ENCODE data around the gene SEC23B.
"Not testable (repeated sequence)": the region's sequence is repeated elsewhere in the genome, so short reads cannot be mapped to it uniquely, and the experiment has no call there.

Gene SEC23B

DNA sequence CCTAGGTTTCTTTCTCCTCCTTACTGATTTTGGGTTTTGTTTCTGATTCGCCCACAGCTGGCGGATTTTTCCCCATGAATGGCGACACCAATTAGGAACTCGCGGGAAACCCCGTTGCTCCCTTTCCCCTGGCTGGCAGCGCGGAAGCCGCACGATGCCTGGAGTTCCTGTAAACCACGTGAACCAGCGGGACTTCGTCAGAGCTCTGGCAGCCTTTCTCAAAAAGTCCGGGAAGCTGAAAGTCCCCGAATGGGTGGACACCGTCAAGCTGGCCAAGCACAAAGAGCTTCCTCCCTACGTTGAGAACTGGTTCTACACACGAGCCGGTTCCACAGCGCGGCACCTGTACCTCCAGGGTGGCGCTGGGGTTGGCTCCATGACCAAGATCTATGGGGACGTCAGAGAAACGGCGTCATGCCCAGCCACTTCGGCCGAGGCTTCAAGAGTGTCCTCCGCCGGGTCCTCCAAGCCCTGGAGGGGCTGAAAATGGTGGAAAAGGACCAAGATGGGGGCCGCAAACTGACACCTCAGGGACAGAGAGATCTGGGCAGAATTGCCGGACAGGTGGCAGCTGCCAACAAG, 3.2 kb upstream of the SEC23B start:
- TF ChIP-seq, protein P1, sequence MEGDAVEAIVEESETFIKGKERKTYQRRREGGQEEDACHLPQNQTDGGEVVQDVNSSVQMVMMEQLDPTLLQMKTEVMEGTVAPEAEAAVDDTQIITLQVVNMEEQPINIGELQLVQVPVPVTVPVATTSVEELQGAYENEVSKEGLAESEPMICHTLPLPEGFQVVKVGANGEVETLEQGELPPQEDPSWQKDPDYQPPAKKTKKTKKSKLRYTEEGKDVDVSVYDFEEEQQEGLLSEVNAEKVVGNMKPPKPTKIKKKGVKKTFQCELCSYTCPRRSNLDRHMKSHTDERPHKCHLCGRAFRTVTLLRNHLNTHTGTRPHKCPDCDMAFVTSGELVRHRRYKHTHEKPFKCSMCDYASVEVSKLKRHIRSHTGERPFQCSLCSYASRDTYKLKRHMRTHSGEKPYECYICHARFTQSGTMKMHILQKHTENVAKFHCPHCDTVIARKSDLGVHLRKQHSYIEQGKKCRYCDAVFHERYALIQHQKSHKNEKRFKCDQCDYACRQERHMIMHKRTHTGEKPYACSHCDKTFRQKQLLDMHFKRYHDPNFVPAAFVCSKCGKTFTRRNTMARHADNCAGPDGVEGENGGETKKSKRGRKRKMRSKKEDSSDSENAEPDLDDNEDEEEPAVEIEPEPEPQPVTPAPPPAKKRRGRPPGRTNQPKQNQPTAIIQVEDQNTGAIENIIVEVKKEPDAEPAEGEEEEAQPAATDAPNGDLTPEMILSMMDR (IDR thresholded peaks at IDR 0.05; ENCODE audit: control extremely low read depth, extremely low read depth, low read depth, missing control alignments), result no peak
- ChIA-PET POLR2A (no interaction called here), CTCF (interaction anchor here (1.0 to 5.4 kb wide), 3 partner anchors 7 to 39 kb away, joined by 3 to 35 read pairs (median 5); partner anchors contain the start of gene RBBP9)
- no peak for DNase-seq (ENCODE audit: extremely low spot score)

DNA sequence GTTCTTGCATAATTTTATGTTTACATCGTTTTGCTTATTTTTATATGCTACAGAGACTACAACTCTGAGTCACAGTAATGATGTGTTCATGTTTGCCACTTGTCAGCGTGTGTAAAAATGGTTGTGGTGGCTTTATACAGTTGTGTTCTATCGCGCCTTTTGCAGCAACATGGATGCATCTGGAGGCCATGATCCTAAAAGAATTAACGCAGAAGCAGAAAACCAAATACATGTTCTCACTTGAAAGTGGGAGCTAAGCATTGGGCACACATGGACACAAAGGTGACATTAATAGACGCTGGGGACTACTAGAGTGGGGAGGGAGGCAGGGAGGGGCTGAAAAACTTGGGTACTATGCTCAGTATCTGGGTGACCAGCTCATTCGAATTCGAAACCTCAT, 996 bp upstream of the SEC23B start:
- CTCF ChIA-PET, result interaction anchor here (1.2 to 5.4 kb wide), 5 partner anchors 10 to 94 kb away, joined by 3 to 35 read pairs (median 4); partner anchors contain the start of gene RBBP9

DNA sequence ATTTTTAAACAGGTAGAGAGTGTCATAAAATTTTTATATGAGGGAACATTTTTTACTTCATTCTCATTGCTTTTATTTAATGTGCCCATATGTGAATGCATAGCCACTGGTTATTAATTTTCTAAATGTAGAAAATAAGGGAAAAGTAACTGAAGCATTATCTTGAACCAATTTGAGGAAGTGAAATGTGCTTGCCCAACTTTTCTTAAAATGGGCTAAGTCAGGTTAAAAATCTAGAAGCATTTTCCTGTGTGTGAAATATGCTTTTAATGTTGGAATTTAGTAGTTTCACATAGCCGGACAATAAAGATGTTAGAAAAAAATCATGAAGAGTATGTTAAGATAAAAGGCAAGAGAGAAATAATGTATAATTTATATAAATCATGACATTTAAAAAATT, 3.8 kb downstream of the SEC23B start:
- CTCF ChIA-PET, result no interaction called here
- POLR2A ChIA-PET, result no interaction called here
- DNase-seq (ENCODE audit: extremely low spot score), result no peak
- TF ChIP-seq, protein P1 (IDR thresholded peaks at IDR 0.05; ENCODE audit: control extremely low read depth, extremely low read depth, low read depth, missing control alignments), result no peak

More for the DNA sequence above, 996 bp upstream of the SEC23B start:
- TF ChIP-seq, protein P1 (IDR thresholded peaks at IDR 0.05; ENCODE audit: control extremely low read depth, extremely low read depth, low read depth, missing control alignments), result no peak
- no peak for DNase-seq (ENCODE audit: extremely low spot score)
- POLR2A ChIA-PET, result interaction anchor here (1.0 to 2.2 kb wide), 5 partner anchors 9 to 94 kb away, joined by 5 to 18 read pairs (median 6); partner anchors contain the start of genes DZANK1, POLR3F and RBBP9

DNA sequence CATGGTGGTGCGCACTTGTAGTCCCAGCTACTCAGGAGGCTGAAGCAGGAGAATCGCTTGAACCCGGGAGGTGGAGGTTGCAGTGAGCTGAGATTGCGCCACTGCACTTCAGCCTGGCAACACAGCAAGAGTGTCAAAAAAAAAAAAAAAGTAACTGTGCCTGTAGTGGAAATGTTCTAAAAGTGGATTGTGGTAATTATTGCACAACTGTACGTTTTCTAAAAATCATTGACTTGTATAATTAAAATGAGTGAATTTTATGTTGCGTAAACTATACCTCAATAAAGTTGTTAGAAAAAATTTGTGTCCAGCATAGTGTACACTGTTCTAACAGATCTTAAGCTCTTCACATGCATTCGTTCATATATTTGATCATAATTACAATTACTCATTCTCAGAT, 5.5 kb downstream of the SEC23B start:
- TF ChIP-seq, protein P1 (IDR thresholded peaks at IDR 0.05; ENCODE audit: control extremely low read depth, extremely low read depth, low read depth, missing control alignments), result no peak
- no peak for DNase-seq (ENCODE audit: extremely low spot score)
- POLR2A ChIA-PET, result interaction anchor here (0.7 kb wide), 1 partner anchor 47 kb away, joined by 3 read pairs; no protein-coding TSS in a partner anchor
- CTCF ChIA-PET, result no interaction called here

DNA sequence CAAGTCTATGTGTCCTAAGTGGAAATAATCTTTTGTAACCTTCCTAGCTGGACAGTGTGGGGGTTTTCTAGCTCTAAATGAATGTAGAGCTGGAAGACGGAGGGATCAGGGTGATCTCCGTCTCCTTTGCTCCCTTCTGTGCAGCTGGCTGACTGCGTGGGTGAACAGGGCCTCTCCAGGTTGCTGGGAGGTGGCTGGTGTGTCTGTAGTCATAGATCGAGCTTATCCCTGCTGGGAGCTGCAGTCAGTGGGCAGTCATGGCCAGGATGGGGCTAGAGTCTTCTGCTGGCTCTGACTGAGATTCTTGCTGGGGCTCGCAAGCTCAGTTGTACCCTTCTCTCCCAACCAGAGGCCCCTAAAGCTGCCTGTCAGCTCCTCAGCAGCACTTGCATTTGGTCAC, 6.4 kb downstream of the SEC23B start:
- no peak for DNase-seq (ENCODE audit: extremely low spot score)
- CTCF ChIA-PET, result interaction anchor here (1.2 to 2.4 kb wide), 5 partner anchors 9 to 50 kb away, joined by 3 to 7 read pairs (median 5); partner anchors contain the start of genes DZANK1 and POLR3F
- TF ChIP-seq, protein P1 (IDR thresholded peaks at IDR 0.05; ENCODE audit: control extremely low read depth, extremely low read depth, low read depth, missing control alignments), result no peak
- POLR2A ChIA-PET, result no interaction called here

DNA sequence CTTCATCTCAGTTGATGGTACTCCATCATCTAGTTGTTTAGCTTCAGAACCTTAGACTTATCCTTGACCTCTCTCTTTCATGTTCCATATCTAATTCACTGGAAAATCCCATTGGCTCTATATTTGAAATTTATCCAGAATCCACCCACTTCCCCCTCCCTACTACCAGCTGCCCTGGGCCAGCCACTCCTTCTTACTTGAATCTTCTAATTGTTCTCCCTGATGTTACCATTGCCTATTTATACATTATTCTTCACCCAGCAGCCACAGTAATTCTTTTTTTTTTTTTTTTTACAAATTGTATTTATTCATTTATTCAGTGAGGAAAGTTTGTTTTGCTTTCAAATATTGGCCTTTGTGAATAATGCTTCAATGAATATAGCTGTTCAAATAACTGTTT, 8.2 kb downstream of the SEC23B start:
- TF ChIP-seq, protein P1 (IDR thresholded peaks at IDR 0.05; ENCODE audit: control extremely low read depth, extremely low read depth, low read depth, missing control alignments), result no peak
- CTCF ChIA-PET, result interaction anchor here (1.1 to 2.4 kb wide), 3 partner anchors 10 to 28 kb away, joined by 3 to 7 read pairs (median 6); no protein-coding TSS in a partner anchor
- POLR2A ChIA-PET, result interaction anchor here (1.3 kb wide), 1 partner anchor 9 kb away, joined by 7 read pairs; the partner anchor contains the start of gene SEC23B
- no peak for DNase-seq (ENCODE audit: extremely low spot score)

DNA sequence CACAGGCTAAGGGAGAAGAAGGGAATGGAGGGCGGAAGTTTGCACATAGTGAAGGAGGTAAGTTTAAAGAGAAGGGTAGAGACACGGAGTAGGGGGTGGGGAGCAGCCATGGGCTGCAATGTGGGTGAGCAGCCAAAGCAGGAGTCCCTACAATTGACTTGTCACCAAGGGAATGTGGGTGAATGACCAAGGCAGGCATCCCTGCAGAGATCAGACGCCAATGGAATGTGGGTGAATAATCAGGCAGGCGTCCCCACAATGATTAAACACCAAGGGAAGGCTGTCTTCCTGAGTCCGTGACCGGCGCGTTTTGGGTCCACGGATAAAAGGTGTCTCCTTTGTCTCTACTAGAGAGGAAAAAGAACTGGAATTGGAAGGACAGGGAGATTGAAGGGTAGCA, 14.3 kb downstream of the SEC23B start:
- CTCF ChIA-PET; POLR2A ChIA-PET; DNase-seq (ENCODE audit: extremely low spot score): not testable (repeated sequence)

Data from GM10248 (cell line).